ENCODE data around the gene PSMD1. TPM values are rescaled to one million over a fixed set of nuclear protein-coding genes. Genes with fewer than 3 reads are reported as not detected.

Gene PSMD1
- total and polyA plus RNA-seq, 12 donors: 39.8 to 113 (median 94.0) TPM

- WGBS, 2 donors: 81 to 89% methylated on average over 6 of the region's 6 CpGs
- DNase-seq (no peak), ATAC-seq (peak in 1 of 8 donors; percentile 47)
- intact Hi-C loops (cut with DNase I): no loop called here
- Histone ChIP-seq H3K4me3 (no peak overlapping the region), H3K9me3 (no peaks in the 10 kb centered on the region), H3K27ac (no peak overlapping the region), H3K4me1 (peaks cover 0 to 8% (median 0%) of the 10 kb centered on the region in 9 donors), H3K36me3 (peaks cover 0 to 62% (median 0%) of the 10 kb centered on the region in 9 donors), H3K27me3 (no peaks in the 10 kb centered on the region)
- no peak for TF ChIP-seq CTCF (IDR thresholded peaks at IDR 0.05)
Observed at GRCh38 chr2:231212329-231212845, 155.7 kb downstream of the PSMD1 start.

GRCh38 chr2:231213931-231214642 is 157.4 kb downstream of the PSMD1 start:
- WGBS, 2 donors: 94 to 95% methylated on average over 6 of the region's 6 CpGs
- DNase-seq: no peak
- intact Hi-C loops (cut with DNase I): no loop called here
- Histone ChIP-seq H3K9me3 (no peaks in the 10 kb centered on the region), H3K4me3 (no peak overlapping the region), H3K4me1 (peaks cover 0 to 8% (median 0%) of the 10 kb centered on the region in 9 donors), H3K27me3 (no peaks in the 10 kb centered on the region), H3K27ac (no peak overlapping the region), H3K36me3 (peaks cover 0 to 64% (median 0%) of the 10 kb centered on the region in 9 donors)
- TF ChIP-seq CTCF (IDR thresholded peaks at IDR 0.05): no peak
- ATAC-seq: no peak

- no peaks in the 10 kb centered on the region for H3K4me1 ChIP-seq
- H3K4me3 ChIP-seq: no peak overlapping the region
- H3K36me3 ChIP-seq: peaks cover 0 to 71% (median 0%) of the 10 kb centered on the region in 9 donors
- H3K27me3 ChIP-seq: no peaks in the 10 kb centered on the region
- DNase-seq (no peak), ATAC-seq (no peak)
- no peak overlapping the region for H3K27ac ChIP-seq
- 70 to 76% methylated on average over 3 of the region's 3 CpGs for WGBS, 2 donors
- TF ChIP-seq CTCF (IDR thresholded peaks at IDR 0.05): no peak
- no peaks in the 10 kb centered on the region for H3K9me3 ChIP-seq
- intact Hi-C loops (cut with DNase I): no loop called here
Observed at GRCh38 chr2:231218366-231218765, 161.7 kb downstream of the PSMD1 start.

DNA sequence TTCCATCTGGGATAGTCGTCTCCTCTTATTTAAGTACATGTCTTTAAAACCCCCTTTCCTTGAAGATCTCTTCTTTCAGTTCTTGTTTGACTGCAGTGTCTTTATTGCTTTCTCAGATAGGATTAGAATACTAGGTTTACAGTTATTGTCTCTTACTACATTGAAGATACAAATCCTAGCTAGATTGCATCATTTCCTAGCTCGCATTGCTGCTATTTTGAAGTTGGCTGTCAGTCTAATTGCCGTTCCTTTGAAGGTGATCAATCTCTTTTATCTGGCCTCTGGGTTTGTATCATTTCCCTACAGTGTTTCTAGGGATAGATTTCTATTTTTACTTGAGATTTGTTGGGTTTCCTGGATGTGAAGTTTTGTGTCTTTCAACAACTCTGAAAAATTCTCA is 162.6 kb downstream of the PSMD1 start:
- ATAC-seq (no peak), DNase-seq (no peak)
- TF ChIP-seq CTCF (IDR thresholded peaks at IDR 0.05): no peak
- WGBS, 2 donors: 78 to 93% methylated on average over 3 of the region's 3 CpGs
- Histone ChIP-seq H3K27me3 (no peaks in the 10 kb centered on the region), H3K4me1 (no peaks in the 10 kb centered on the region), H3K36me3 (peaks cover 0 to 72% (median 0%) of the 10 kb centered on the region in 9 donors), H3K9me3 (no peaks in the 10 kb centered on the region), H3K27ac (no peak overlapping the region), H3K4me3 (no peak overlapping the region)
- intact Hi-C loops (cut with DNase I): no loop called here
